Right ventricle myocardium superior (tissue), 1 donor: Measurements from ENCODE around the gene ATXN10. TPM values are rescaled to one million over a fixed set of nuclear protein-coding genes. Genes with fewer than 3 reads are reported as not detected.
A peak's percentile ranks its signal among the peaks of the same experiment; 100 is the strongest.

Experiments used
- ATAC-seq: fragments of 200-7000 bp; cut with Tn5 transposase; one replicate; pipeline ENCODE4 v1.9.1; 2020; ENCODE audit warnings: mild to moderate bottlenecking; ENCODE audit not compliant: poor library complexity
- DNase-seq: peaks from one replicate; pipeline ENCODE4 v3.0.0-alpha.2; 2020
- intact Hi-C: fragments of 100-400 bp; cut with DNase I; formaldehyde crosslinking; loops from one replicate; pipeline ENCODE4 v1.11.2; 2022
- total RNA-seq: library from RNA; stranded (reverse); fragmentation: NEBNext Ultra II Directional; extraction: Animal tissue kit (Norgen Biotek cat#: 25700); gene quantifications from one replicate; pipeline ENCODE4 v1.2.1, GENCODE V29; 2021
- donor health status: DM: no; HTN: yes; CAD: no; lungs with severe emphysema.

The ATXN10 gene
- total RNA-seq, 1 donor from 2014 or later, result 119 TPM

DNA sequence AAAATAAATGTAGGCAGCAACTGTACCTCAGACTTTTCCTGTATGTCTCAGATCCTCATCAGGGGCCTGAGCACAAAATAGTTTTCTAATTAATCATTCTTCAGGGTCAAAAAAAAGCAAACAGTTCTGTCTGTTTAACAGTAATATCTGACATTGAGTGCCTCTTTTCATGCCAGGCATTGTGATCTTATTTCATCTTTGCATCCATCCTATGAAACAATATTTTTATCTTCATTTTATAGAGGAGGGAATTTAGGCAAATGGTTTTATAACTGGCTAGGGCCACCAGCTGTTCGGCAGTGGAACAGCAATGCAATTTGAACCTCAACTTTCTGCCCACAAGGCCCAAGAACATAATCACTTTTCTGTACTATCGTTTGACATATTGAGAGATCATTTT lies 159.8 kb downstream of the ATXN10 start:
- DNase-seq (no peak), ATAC-seq (no peak)
- intact Hi-C loops, result no loop called here

GRCh38 chr22:45832180-45832579 lies 160.5 kb downstream of the ATXN10 start:
- ATAC-seq (no peak), DNase-seq (no peak)
- intact Hi-C loops, result no loop called here

DNA sequence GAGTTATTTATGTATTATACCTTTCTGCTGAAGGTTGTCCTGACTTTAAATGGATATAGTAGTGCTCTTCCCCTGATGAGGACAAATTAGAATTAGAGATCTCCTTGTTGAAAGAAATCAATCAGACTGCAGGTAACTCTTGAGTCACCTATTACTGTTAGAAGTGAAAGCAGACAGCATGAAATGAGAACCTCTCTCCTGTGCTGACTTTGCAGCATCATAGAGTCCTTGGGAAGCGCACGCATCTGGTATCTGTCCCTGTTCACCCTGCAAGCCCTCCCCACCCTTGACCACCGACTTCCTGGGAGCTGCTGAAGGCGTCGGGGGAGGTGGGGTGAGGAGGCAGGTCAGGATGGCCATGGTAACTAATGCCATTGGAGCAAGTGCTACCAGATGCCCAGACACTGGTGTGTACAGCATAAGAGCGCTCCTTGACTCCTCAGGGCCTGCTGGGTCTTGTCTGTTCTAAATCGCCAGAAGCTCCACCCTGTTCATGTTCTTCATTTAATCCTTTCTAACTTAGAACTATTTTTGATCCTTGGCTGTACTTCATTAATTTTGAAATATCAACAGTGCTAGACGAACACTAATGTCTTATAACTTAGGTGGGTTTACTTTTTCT lies 161.4 kb downstream of the ATXN10 start:
- intact Hi-C loops, result no loop called here
- ATAC-seq (no peak), DNase-seq (no peak)

GRCh38 chr22:45833613-45834012 lies 162.0 kb downstream of the ATXN10 start:
- ATAC-seq, result no peak
- intact Hi-C loops, result no loop called here
- DNase-seq, result no peak

GRCh38 chr22:45834241-45834640 lies 162.6 kb downstream of the ATXN10 start:
- ATAC-seq (no peak), DNase-seq (no peak)
- intact Hi-C loops, result no loop called here

- DNase-seq (no peak), ATAC-seq (no peak)
- intact Hi-C loops, result no loop called here
Measured at GRCh38 chr22:45834795-45835194, 163.2 kb downstream of the ATXN10 start.

- DNase-seq (no peak), ATAC-seq (no peak)
- intact Hi-C loops, result no loop called here
Measured at GRCh38 chr22:45836418-45837169, 165.0 kb downstream of the ATXN10 start.

DNA sequence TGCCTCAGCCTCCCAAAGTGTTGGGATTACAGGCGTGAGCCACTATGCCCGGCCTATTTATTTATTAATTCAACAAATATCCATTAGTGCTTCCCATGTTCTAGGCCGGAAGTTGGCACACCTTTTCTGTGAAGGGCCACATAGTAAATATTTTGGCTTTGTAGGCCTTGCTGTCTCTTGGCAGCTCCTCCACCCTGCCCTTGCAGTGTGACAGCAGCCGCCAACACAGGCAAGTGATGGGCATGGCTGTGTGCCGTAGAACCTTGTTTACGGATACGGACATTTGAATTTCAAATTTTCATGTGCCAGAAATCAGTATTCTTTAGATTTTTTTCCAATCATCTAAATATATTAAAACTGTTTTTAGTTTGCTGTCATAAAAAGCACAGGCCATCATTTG lies 165.9 kb downstream of the ATXN10 start:
- intact Hi-C loops, result no loop called here
- peak; percentile 64 for ATAC-seq
- DNase-seq, result no peak

DNA sequence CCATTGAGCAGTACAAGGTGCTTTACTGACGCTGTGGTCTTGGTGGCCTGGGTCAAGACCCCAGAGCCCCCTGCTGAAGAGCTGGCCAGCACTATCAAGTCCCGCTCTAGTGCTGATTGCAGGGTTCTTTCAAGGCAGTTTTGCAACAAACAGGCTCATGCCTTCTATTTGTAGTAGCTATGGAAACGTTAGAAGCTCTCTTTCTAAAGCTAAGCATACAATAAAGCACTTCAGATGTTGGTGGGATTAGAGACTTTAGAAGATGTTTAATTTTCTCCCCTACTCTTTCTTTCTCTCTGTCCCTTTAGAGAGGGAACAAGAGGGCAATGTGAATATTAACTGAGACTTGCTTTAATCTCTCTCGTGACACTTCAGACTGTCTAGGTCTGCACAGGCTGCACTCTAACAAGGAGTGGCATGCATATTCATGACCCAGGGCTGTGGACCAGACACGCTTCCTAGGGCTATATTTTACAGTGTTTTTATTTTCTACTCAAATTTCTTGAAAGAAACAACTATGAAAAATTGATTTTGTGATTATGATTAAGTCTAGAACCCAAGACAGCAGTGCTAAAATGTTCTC lies 166.8 kb downstream of the ATXN10 start:
- DNase-seq (no peak), ATAC-seq (peak; percentile 53)
- intact Hi-C loops, result no loop called here

GRCh38 chr22:45840483-45840882 lies 168.8 kb downstream of the ATXN10 start:
- ATAC-seq, result no peak
- intact Hi-C loops, result no loop called here
- DNase-seq, result no peak

DNA sequence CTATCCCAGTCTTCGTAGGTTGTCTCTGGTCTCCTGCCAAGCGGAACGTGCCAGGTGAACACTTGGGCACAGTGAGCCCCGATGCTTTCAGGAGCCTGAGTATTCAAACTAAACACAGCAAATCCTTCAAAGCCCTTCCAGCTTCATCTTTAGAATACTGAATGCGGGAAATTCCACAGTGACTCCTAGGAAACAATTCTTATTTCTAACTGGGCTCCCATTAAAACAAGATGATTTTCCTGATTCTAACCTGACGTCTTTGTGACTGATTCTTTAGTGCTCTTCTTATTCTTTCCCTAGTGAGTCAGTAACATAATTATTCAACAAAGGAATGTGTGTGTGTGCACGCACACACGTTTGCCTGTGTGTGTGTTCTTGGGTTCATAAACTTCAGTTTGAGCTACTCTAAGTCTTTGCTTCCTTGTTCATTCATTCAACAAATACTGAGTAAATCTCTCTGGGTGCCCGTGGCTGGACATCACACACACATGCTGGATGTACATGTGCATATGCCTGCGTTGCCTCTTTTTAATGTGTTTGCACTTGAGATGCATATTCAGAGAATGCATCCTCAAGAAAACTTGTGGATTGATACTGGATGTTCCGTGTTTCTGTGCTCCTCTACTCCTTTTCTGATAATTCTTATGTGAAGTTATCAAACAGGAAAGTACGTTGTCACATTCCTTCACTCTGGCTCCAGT lies 170.8 kb downstream of the ATXN10 start:
- intact Hi-C loops, result no loop called here
- DNase-seq (no peak), ATAC-seq (no peak)

DNA sequence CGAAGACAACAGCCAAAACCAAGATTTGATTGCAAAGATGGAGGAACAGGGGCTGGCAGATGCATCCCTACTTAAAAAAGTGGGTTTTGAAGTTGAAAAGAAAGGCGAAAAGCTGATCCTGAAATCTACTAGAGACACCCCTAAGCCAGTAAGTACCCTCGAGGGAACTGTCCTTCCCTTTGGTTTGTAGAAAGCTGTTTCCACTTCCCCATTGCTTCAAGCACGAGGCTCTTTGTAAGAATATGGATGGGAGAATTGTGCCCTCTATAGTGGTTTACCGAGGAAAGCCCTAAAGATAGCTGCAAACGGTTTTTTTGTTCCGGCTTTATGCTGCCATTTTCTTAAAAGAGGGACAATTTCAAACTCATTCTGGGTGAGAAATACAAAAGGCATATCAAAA lies 171.4 kb downstream of the ATXN10 start:
- ATAC-seq, result no peak
- DNase-seq, result no peak

GRCh38 chr22:45843986-45844385 lies 172.4 kb downstream of the ATXN10 start:
- ATAC-seq (no peak), DNase-seq (no peak)
- intact Hi-C loops, result no loop called here

More for the DNA sequence above, 171.4 kb downstream of the ATXN10 start:
- intact Hi-C loops, result no loop called here

- DNase-seq (no peak), ATAC-seq (no peak)
- intact Hi-C loops, result no loop called here
Measured at GRCh38 chr22:45845076-45845487, 173.4 kb downstream of the ATXN10 start.

- ATAC-seq (no peak), DNase-seq (no peak)
- intact Hi-C loops, result no loop called here
Measured at GRCh38 chr22:45846952-45847351, 175.3 kb downstream of the ATXN10 start.

GRCh38 chr22:45848904-45849303 lies 177.3 kb downstream of the ATXN10 start:
- intact Hi-C loops, result no loop called here
- ATAC-seq (no peak), DNase-seq (no peak)

DNA sequence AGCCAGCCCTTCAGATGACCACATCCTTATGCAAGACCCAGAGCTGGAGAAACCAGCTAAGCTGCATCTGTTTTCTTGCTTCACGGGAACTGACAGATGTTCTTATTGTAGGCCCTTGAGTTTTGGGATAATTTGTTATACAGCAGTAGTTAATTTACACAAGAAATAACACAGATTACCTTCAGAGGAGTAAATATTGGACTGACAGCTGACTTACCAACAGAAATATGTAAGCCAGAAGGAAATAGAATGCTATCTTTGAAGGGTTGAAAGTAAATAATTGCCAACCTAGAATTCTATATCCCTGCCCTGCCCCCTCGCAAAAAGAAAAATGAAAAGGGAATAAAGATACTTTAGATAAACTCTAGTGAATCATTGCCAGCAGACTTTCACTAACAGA lies 181.2 kb downstream of the ATXN10 start:
- no peak for DNase-seq
- no peak for ATAC-seq
- intact Hi-C loops, result no loop called here

DNA sequence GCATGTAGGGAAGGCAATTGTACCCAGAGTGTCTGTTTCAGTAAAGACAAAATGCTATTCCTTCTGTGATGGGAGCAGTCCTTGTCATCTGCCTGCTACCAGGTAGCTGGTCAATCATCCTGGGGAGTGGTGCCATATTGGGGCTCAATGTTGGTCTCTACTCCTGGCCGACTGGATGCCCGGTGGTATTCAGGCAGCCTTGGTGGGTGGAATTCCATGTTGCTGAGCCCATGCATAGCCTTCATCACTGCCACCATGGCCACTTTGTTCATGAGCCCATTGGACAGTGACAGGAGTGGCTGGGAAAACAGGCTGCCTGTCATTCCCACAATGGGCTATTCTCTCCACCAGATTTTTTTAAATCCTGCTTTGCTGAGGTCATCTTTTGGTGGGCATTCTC lies 184.3 kb downstream of the ATXN10 start:
- no peak for ATAC-seq

DNA sequence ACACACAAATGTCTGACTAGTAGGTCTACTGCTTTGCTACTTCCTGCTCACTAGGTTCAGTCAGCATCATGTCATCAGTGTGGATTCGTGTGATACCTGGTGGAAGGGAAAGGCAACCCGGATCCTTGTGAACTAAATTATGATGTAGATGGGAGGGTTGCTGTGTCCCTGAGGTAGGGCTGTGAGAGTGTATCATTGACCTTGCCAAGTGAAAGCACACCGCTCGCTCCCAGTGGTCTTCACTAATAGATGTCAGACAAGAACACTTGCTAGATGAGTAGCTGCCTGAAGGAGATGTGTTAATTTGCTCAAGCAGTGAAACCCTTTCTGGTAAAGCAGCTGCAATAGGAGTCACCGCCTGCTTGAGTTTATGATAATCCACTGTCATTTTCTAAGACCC lies 185.9 kb downstream of the ATXN10 start:
- ATAC-seq, result no peak
- intact Hi-C loops, result no loop called here
- DNase-seq, result no peak

More for the DNA sequence above, 184.3 kb downstream of the ATXN10 start:
- intact Hi-C loops, result no loop called here
- no peak for DNase-seq
